ENCODE results near the gene COX6A1. TPM values are rescaled to one million over a fixed set of nuclear protein-coding genes. Genes with fewer than 3 reads are reported as not detected.

Gene COX6A1
- total RNA-seq = 100 to 1,000 TPM; 338 to 451 TPM
- 100 to 1,000 TPM; 621 to 910 TPM for polyA plus RNA-seq

GRCh38 chr12:120437735-120438494 is at the start of gene COX6A1:
COX6A1 (plus strand) TSS chr12:120438113; CDS start chr12:120438127, 14 bp downstream.
- H3K9ac ChIP-seq (ENCODE audit: low read depth in 1 of 2, low read length in 2 of 2) = peak within 1 kb of the TSS; percentile 18 to 42
- peak; percentile 62 to 72 for TF ChIP-seq RXRA (IDR thresholded peaks at IDR 0.05)
- no peak for TF ChIP-seq ATF3 (IDR thresholded peaks at IDR 0.05)
- TF ChIP-seq SP1 (IDR thresholded peaks at IDR 0.05) = peak; percentile 78
- TF ChIP-seq GABPA (IDR thresholded peaks at IDR 0.05 in 1 of 2, conservative IDR thresholded peaks at IDR 0.05 in 1 of 2) = peak; percentile 95 to 98
- TF ChIP-seq EGR1 (IDR thresholded peaks at IDR 0.05; ENCODE audit: low read depth in 2 of 2) = peak; percentile 52 to 66
- peak; percentile 47 to 51 for TF ChIP-seq HNF4A (conservative IDR thresholded peaks at IDR 0.05)
- TF ChIP-seq FOXA1 (IDR thresholded peaks at IDR 0.05) = no peak
- TF ChIP-seq ZBTB33 (IDR thresholded peaks at IDR 0.05) = peak; percentile 51
- peak; percentile 98 for TF ChIP-seq YY1 (IDR thresholded peaks at IDR 0.05)
- TF ChIP-seq MAX (IDR thresholded peaks at IDR 0.05) = peak; percentile 72
- peak in 1 of 2 donors; percentile 31 for TF ChIP-seq JUND (IDR thresholded peaks at IDR 0.05)
- peak; percentile 83 for TF ChIP-seq TAF1 (conservative IDR thresholded peaks at IDR 0.05)
- TF ChIP-seq RAD21 (IDR thresholded peaks at IDR 0.05) = peak; percentile 13 to 44
- no peak for TF ChIP-seq HNF4G (IDR thresholded peaks at IDR 0.05)
- TF ChIP-seq CTCF (IDR thresholded peaks at IDR 0.05; ENCODE audit: low read depth, low read length, missing input control) = peak; percentile 6
- peak; percentile 6 for TF ChIP-seq FOXA2 (IDR thresholded peaks at IDR 0.05)
- no peak for TF ChIP-seq NR2F2 (IDR thresholded peaks at IDR 0.05)
- TF ChIP-seq REST (IDR thresholded peaks at IDR 0.05) = peak; percentile 70
- no peaks in the 10 kb centered on the region for H3K9me3 ChIP-seq (ENCODE audit: control insufficient read depth in 4 of 4, low read length in 3 of 4)
- H3K36me3 ChIP-seq (ENCODE audit: control insufficient read depth in 4 of 4, insufficient read depth in 3 of 4, low read depth in 1 of 4, low read length in 3 of 4) = peaks cover 3 to 11% (median 6%) of the 10 kb centered on the region in 4 donors
- peaks cover 4 to 19% (median 15%) of the 10 kb centered on the region in 4 donors for H3K4me1 ChIP-seq (ENCODE audit: control insufficient read depth in 4 of 4, insufficient read depth in 4 of 4, low read length in 3 of 4)
- DNase-seq (ENCODE audit: low spot score) = peak; percentile 94
- peak within 1 kb of the TSS; percentile 78 to 93 (median 84) for H3K4me3 ChIP-seq (ENCODE audit: low read depth in 1 of 3, low read length in 3 of 3)
- under 1% methylated on average over 59 of the region's 59 CpGs for WGBS
- no peaks in the 10 kb centered on the region for H3K27me3 ChIP-seq (ENCODE audit: control insufficient read depth in 4 of 4, insufficient read depth in 4 of 4, low read length in 3 of 4)
- H3K27ac ChIP-seq (ENCODE audit: low read depth in 1 of 2, low read length in 2 of 2) = peak within 1 kb of the TSS; percentile 49 to 65

Measured in liver (tissue), 9 donors.